GM18499 (cell line): Measurements from ENCODE around the gene PTPN9.
"Not testable (repeated sequence)": the region's sequence is repeated elsewhere in the genome, so short reads cannot be mapped to it uniquely, and the experiment has no call there.

ENCODE experiments used
- ATAC-seq: cut with Tn5 transposase; IDR thresholded peaks from one replicate; pipeline ENCODE4 v1.9.1; 2021; ENCODE audit warnings: moderate number of reproducible peaks; ENCODE audit not compliant: insufficient read depth, unreplicated experiment

The PTPN9 gene

DNA sequence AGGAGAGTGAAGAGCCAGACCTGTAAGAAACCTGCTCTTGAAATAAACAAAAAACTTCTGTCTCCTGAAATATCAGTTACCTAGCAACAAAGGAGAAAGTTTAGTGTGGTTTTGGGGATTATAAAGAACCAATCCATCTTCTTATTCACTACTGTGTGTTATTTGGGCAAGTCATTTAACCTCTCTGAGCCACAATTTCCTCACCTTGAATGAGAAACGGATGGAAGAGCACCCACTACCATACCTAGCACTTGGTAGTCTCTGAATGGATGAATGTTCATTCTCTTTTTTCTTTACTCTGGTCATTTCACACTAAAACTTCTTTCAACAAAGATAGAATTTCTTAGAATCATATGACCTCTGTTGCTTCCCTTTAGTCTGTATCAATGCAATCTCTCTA is 45.2 kb downstream of the PTPN9 start:
- ATAC-seq, result no peak

GRCh38 chr15:75532413-75533250 is 46.5 kb downstream of the PTPN9 start:
- ATAC-seq, result no peak

DNA sequence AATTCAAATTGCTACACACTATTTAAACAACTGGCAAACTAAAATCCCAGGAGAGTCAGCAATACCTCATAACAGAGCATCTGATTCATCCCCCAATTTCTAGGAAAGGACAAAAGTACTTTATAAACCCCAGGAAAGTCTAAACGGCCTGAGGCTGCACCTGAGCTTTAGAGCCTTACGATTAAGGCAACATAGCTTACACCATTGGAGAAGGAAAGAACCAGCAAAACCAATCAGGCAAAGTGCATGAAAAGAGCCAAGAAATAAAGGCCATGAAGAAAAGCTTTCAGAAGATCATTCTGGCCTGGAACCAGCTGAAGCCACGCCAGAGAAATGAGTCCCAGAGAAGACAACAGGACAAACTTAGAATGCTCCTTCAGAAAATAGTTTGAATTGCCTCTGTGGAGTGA is 48.1 kb downstream of the PTPN9 start:
- ATAC-seq, result no peak

GRCh38 chr15:75530169-75530568 is 48.9 kb downstream of the PTPN9 start:
- no peak for ATAC-seq

- not testable (repeated sequence) for ATAC-seq
Observed at GRCh38 chr15:75525756-75526155, 53.4 kb downstream of the PTPN9 start.

DNA sequence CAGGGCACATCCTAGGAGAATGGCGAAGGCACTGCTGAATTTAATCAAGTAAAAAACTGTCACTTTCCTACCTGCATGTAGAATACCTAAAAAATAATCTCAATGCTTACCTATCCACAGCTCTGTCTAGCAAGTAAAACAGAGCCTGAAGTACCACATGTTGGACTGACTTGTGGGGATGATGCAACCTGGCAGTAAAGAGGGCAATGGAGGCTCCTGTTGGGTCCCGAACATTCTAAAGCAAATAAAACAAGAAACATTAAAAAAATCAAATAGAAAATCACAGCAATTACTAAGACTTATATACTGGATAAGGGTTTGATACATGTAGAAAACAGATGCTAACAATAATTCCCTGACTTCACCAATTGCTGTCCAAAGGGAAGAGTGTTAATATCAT is 56.1 kb downstream of the PTPN9 start:
- no peak for ATAC-seq

DNA sequence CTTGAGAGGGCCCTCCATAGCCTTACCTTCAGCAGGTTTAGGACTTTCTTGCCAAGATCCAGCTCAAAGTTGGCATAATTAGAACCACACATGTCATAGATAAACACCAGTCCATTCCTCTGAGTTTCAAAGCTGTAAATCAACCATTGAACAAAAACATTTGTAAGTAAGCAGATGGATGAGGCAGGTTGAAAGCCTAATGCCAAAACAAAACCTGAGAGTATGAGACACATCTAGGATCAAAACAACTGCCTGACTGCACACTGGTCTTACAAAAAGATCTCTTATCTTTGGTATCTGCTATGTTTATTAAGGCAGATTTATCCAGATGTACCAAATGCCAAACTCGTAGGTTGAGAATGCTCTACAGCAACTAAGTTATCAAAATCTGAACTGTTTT is 61.9 kb downstream of the PTPN9 start:
- ATAC-seq, result no peak

DNA sequence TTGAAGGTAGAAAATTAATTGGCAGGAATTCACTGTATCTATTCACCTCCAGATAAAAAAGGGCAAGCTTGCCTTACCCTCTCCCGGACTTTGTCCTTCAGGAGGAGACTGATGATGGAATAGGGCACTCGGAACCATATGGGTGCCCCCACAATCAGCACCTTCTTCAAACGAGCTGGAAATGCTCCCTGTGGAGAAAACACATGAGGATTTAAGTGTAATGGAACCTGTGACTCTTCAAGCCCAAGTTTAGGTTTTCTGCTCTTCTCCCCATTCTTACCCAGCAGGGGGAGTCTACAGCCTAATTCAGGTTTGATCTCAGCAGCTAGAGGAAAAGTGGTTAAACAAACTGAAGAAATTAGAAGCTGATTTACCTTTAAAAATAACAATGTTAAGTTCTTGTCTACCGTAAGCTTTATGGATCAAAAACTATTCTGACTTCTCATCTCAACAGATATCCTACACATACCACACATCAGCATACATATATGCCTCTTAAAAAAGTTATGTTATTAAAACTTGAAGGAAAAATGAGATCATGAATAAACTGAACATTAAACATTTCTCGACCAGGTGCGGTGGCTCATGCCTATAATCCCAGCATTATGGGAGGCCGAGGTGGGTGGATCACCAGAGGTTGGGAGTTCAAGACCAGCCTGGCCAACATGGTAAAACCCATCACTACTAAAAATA is 70.1 kb downstream of the PTPN9 start:
- ATAC-seq, result no peak

DNA sequence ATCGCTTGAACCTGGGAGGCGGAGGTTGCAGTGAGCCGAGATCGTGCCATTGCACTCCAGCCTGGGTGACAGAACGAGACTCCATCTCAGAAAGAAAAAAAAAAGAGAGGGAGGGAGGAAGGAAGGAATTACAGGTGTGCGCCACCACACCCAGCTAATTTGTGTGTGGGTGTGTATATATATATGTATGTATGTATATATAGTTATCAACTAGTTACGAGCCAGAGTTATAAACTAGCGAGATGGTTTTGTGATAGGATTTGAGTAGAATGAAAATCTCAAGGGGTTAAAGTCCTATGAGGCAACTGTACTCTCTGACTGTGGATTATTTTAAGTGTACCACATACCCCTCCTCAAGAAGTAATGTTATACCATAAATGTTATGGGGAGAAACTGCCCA is 76.8 kb downstream of the PTPN9 start:
- ATAC-seq, result no peak

GRCh38 chr15:75493732-75494131 is 85.4 kb downstream of the PTPN9 start:
- no peak for ATAC-seq

DNA sequence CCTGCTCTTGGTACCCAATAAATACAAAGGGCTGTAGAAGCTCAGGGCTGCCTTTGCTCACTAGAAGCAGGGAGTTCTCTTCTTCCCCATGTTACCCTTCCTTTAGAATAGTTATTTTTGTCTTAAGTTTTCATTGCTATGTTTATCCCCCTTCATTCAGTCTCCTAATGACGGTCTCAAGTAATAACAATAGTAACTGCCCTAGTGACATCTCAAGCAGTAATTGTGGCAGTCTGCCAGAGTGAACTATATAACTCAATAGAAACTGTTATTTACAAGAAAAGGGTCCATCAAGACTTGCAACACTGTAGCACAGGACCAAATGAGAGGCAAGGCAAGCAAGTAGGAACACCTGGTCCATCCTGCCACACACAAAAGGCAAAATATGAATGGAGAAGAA is 95.2 kb downstream of the PTPN9 start:
- ATAC-seq, result no peak

DNA sequence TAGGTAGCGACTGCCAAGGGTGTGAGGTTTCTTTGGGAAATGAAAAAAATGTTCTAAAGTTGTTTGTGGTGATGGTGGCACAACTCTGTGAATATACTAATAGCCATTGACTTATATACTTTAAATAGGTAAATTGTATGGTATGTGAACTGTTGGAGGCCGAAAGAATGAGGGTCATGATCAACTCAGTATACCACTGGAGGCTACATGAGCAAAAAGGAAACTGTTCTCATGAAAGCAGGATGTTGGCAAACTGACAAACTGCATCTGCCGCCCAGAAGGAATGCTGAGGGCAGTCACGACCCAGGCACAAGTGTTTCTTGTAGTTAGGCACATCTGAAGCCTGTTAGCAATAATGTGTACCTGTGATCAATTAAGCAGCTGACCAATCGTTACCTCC is 95.6 kb downstream of the PTPN9 start:
- not testable (repeated sequence) for ATAC-seq

DNA sequence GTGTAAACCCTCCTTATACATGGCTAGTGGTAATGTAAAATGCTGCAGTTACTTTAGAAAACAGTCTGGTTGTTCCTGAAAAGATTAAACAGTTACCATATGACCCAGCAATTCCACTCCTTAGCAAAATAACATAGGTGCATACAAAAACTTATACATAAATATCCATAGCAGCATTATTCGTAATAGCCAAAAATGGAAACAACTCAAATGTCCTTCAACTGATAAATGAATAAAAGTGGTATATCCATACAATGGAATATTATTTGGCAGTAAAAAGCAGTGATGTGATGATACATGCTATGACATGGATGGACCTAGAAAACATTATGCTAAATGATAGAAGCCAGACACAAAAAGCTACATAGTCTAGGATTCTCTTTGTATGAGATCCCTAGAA is 96.0 kb downstream of the PTPN9 start:
- no peak for ATAC-seq

GRCh38 chr15:75480463-75480862 is 98.7 kb downstream of the PTPN9 start:
- not testable (repeated sequence) for ATAC-seq

GRCh38 chr15:75479670-75480069 is 99.4 kb downstream of the PTPN9 start:
- ATAC-seq, result no peak

GRCh38 chr15:75477094-75477493 is 102.0 kb downstream of the PTPN9 start:
- not testable (repeated sequence) for ATAC-seq

DNA sequence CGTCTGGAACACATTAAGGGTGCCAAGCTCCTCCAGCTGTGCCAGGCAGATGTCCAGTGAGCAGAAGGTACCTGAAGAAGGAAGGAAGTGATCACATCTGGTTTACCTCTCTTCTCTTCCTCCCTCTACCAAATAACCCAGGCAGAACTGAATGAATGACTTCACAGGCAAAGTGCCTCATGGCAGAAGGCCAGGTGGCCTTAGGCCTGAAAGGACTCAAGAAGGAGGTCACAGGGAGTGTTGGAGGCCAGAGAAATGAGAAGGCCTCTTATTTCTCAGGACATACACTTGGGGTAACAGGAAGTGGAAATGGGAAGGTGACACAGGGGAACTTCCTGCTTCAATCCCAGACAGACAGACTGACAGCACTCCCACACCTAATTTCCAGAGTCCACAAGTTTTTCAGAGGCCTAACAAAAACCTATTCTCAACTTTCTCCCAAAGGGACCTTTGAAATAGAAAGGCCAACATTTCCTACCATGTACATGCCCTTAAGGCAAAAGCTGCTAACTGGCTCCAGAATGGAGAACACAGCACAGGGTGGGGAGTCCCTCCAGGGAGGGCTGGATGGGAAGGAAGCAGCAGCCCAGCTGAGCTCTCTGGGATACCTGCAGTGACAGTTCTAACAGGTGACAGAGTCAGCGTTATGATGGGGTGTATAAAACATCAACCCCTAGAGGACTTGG is 110.1 kb downstream of the PTPN9 start:
- no peak for ATAC-seq

- no peak for ATAC-seq
Observed at GRCh38 chr15:75460646-75461045, 118.5 kb downstream of the PTPN9 start.

- no peak for ATAC-seq
Observed at GRCh38 chr15:75459581-75459980, 119.5 kb downstream of the PTPN9 start.

- no peak for ATAC-seq
Observed at GRCh38 chr15:75456710-75457109, 122.4 kb downstream of the PTPN9 start.

- no peak for ATAC-seq
Observed at GRCh38 chr15:75455982-75456531, 123.1 kb downstream of the PTPN9 start.
